HG03378 (cell line): ENCODE results near the gene SEPTIN11.

Experiments
- ATAC-seq: cut with Tn5 transposase; IDR thresholded peaks from one replicate; pipeline ENCODE4 v1.9.1; 2021; ENCODE audit warnings: mild to moderate bottlenecking, moderate library complexity; ENCODE audit not compliant: unreplicated experiment

Gene SEPTIN11

DNA sequence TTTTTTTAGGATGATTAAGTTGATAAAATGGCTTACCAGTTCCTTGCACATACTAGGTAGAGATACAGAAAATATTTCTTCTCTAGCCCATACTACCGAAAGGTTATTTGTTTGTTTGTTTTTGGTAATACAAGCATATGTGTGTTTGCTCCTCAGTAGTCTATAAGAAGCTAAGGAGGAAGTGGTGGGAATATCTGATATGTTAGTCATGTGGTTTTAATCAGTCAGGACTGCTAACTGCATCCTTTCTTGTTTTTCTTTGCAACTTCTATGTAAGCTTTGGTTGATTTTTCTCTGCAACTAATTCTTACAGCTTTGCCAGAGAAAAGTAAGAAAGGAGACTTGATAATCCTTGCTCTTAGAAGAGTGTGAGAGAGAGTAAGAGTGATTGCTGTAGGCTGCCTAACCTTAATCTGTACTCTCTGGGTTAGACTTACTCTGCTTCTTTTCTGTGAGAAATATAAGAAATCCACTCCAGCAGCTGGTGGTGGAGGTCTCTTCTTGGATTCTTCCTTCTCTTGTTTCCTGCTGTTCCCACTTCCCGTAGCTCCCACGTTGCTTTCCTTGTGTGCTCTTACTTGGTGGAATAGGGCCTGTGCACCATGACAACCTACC is 28.3 kb downstream of the SEPTIN11 start:
- ATAC-seq: no peak

GRCh38 chr4:76979236-76979635 is 29.7 kb downstream of the SEPTIN11 start:
- no peak for ATAC-seq

- no peak for ATAC-seq
Observed at GRCh38 chr4:76980261-76980660, 30.7 kb downstream of the SEPTIN11 start.

- no peak for ATAC-seq
Observed at GRCh38 chr4:76981644-76982043, 32.1 kb downstream of the SEPTIN11 start.

- ATAC-seq: peak; percentile 45
Observed at GRCh38 chr4:76982638-76983584, 33.4 kb downstream of the SEPTIN11 start.

DNA sequence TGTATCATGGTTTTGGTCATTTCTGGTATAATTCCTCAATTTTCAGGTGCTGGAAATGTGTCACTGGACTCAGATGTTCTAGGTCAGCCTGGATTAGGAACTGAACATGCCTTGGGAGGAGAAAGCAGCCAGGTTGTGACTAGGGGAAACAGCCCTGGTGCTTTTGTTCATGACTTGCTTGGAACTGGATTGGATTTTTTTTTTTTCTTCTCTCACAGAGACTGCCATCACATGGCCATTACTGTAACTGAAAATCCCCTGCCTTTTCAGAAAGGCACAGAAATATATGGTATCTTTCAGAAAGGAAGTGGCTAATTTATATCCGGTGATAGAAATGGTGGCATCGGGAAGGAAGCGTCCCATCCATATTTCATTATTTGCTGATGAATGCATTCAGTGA is 34.6 kb downstream of the SEPTIN11 start:
- peak; percentile 60 for ATAC-seq

- ATAC-seq: no peak
Observed at GRCh38 chr4:76984788-76985211, 35.2 kb downstream of the SEPTIN11 start.

DNA sequence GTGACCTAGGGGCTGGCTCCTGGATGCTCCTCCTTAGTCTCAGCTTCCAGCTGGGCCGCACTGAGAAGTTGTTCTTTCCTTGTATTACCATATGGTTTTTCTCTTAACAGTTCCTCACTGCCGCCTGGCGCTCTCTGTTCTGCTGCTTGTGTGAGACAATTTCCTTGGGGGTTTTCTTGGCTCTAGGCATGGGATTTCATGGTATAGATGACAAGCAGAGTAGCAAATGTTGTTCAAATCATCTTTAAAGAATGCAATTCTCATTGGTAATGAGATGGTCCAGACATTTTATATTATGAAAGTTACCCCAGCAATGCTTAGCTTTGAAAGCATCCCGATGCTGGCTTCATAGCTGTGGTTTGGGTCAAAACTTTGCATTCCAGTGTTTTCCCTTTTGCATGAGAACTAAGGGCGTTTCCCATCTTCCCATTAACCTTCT is 37.6 kb downstream of the SEPTIN11 start:
- no peak for ATAC-seq

GRCh38 chr4:76987685-76988084 is 38.1 kb downstream of the SEPTIN11 start:
- ATAC-seq: no peak

DNA sequence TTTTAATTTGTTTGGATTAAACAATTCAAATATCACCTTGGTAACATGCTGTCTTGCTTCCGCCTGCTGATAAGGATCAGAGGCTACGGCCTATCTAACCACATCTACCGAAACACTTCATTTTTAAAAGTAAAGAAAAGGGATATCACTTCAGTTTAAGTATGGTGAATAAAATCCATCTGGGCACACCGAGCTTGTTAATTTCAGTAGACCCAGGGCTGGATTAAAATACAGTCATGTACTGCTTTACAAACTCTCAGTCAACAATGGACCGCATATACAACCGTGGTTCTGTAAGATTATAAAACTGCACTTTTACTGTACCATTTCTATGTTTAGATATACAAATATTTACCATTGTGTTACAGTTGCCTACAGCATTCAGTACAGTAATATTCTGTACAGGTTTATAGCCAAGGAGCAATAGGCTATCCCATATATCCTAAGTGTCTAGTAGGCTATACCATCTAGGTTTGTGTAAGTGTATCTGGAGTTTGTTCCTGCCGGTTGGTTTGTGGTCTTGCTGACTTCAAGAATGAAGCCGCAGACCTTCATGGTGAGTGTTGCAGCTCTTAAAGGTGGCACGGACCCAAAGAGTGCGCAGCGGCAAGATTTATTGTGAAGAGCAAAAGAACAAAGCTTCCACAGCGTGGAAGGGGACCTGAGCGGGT is 40.0 kb downstream of the SEPTIN11 start:
- ATAC-seq: no peak

DNA sequence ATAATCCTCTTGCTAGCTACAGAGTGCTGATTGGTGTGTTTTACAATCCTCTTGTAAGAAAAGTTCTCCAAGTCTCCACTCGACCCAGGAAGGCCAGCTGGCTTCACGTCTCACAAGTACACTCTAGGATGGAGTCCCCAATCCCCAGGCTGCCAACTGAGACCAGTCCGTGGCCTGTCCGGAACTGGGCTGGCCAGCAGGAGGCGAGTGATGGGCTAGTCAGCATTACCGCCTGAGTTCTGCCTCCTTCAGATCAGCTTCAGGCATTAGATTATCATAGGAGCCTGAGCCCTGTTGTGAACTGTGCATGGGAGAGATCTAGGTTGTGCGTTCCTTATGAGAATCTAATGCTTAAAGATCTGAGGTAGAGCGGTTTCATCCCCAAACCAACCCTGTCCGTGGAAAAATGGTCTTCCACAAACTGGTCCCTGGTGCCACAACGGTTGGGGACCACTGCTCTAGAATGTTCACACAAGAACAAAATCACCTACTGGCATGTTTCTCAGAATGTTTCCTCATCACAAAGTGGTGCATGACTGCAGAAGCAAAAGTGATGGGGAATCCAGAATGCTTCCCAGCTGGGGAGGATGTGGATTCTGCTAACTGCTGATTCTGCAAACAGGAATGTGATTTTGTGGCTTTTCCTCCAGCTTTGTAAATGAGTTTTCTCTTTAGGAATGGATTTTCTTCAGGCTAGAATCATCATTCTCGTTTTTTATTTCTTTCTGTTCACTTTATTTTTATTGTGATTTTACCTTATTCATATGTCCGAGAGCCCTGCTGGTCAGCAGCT is 40.9 kb downstream of the SEPTIN11 start:
- no peak for ATAC-seq

DNA sequence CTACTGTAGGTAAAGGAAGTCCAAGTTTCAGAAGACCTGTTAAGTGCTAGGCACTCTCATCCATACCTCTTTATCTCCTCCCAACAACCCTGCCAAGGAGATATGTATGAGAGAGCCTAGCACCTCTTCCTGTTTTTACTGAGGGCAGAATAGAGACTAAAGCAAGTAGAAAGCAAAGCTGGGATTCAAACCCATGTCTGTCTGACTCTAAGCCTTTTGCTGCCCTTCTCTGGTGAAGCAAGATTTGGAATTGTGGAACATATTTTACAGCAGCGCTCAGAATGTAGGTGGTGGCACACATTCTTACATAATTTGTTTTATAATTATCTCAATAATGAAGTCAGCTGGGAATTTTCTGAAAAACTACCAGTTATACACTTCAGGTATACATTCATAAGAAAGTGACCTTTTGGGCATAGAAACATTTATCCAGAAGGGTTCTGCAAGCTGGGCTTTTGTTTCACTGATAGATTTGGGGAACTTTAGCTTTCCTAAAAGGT is 41.7 kb downstream of the SEPTIN11 start:
- ATAC-seq: no peak

DNA sequence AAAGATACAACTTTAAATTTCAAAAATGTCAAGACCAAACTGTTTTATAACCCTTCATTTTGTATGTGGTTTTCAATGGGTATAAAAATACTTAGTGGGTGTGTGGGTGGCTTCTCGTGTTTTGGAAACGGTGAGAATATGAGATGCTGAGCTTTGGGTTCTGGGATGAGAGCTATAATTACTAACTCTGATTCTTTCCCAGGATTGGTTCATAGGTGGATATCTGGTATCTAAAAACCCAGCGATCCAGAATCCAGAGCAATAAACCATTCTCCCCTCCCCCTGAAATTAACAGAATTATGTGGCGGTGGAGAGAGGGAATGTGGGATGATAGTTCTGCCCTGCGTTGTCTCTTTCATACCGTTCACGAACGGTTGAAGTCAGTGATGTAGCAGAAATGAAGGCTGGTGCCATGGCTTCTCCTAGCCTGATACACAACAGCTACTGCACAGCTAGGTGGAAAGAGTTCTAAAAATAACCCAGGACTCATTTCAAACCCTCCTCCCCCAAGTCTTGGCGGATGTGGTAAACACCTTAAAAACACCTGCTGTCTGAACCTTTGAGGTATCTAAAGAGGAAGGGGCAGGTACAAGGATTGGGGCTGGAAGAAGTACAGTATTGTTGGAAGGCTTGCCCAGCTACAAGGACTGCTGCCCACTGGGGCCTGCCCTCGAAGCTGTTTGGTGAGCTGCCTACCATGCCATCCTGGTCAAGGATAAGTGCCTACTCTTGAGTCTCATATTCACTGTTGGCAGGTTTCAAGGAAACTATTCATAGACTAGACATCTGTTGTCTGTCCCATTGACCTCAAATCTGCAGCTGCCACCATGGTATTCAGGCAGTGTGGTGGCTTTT is 44.5 kb downstream of the SEPTIN11 start:
- ATAC-seq: peak; percentile 88

DNA sequence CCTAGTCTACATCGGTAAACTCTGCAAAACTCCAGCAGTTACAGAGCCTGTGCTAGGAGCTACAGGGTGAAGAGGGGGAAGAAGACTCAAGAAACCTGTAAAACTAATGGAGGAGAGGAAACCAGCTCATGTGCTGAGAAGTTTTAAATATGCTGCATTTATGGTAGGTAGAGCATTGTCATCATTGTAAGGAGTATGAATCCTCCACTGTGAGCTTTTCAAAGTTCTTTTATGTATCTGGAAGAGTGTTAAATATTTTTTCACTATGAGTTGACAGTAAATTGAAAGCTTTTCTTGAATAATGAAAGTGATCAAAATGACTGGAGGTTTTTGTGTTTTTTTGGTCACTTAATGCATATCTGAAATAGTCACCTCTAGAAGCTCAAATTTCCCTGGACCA is 46.2 kb downstream of the SEPTIN11 start:
- ATAC-seq: no peak

DNA sequence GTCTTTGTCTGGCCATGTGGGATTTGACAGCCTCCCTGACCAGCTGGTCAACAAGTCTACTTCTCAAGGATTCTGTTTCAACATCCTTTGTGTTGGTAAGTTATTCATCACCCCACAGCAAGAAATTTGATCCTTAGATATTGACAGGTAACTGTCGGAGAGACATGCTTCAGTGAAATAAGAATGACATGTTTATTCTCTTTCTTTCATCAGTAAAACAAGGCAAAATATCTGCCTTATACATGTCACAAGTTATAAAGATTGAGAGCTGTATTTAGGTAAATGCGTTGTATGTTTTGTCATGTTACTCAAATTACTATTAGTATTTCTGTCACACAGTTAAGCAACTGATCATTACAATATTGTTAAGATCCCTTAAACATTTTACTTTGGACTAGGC is 46.9 kb downstream of the SEPTIN11 start:
- ATAC-seq: no peak

GRCh38 chr4:76997077-76997476 is 47.5 kb downstream of the SEPTIN11 start:
- ATAC-seq: no peak

- no peak for ATAC-seq
Observed at GRCh38 chr4:76997532-76997931, 48.0 kb downstream of the SEPTIN11 start.

DNA sequence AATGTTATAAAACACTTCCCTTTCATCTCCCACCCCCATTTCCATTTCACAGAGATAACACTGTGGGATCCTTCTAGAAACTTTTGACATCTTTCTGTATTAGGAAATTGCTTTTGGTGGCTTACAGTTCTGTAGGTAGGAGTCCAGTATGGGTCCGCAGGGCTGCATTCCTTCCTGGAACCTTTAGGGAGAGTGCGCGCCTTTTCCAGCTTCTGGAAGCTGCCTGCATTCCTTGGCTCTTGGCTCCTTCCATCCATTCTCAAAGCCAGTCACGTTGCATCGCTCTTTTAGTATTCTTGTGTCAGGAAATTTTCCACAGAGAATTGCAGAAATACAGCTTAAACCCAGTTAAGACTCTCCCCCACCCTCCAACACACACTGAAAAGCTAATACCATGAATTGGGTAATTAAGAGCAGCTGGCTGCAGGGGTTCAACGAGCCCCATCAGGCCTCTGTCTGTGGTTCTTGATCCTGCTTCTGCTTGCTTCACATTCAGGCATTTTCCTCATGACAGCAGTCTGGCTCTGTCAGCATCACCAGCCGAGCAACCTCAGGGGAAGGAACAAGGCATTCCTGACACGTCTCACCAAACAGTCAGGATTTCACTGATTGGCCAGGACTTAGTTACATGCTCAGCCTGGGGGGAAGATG is 48.8 kb downstream of the SEPTIN11 start:
- no peak for ATAC-seq
